GM18526 (cell line): ENCODE data around the gene DYDC2.

ENCODE experiments used
- POLR2A ChIP-seq: IDR thresholded peaks from 3 replicates; pipeline ENCODE4 v1.6.1; 2011; ENCODE audit not compliant: insufficient read length; ENCODE audit errors: extremely low read depth

DYDC2 gene

GRCh38 chr10:80351220-80351619 lies 5.4 kb upstream of the DYDC2 start:
- TF ChIP-seq POLR2A, result no peak

DNA sequence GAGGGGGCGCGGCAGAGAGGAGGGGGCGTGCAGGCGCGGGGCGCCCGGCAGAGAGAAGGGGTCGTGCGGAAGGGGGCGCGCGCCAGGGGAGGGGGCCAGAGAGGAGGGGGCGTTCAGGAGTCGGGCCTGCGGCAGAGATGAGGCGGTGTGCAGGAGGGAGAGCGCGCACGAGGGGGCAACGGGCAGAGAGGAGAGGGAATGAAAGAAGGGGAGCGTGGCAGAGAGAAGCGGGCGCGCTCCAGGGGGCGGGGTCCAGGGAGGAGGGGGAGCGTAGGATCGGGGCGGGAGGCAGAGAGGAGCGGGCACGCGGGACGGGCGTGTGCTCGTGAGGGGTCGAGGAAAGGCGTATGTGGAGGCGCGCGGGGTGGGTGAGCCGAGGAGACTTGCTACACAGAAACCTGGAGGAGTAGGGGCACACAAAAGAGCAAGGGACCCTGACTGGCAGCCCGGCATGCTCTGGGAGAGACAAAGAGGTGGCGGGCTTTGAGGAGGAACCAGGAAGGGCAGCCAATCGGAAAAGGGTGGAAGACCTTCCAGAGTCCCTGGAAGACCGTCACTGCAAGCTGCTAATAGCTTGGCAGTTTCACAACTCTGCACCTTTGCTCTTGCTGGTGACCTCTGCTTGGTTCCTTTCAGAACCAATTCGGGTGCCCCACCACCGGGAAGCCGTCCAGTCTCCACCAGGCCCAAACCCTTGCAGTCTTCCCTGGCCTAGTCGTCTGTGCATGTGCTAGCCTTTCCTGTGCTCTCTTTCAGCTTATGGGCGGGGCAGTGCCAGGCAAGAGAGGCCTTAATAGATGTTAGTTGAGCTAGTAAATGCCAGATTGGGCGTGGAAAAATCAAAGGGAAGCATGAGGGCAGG lies 639 bp downstream of the DYDC2 start:
- TF ChIP-seq POLR2A, result no peak

GRCh38 chr10:80357851-80358125 lies 1.2 kb downstream of the DYDC2 start:
- no peak for TF ChIP-seq POLR2A

DNA sequence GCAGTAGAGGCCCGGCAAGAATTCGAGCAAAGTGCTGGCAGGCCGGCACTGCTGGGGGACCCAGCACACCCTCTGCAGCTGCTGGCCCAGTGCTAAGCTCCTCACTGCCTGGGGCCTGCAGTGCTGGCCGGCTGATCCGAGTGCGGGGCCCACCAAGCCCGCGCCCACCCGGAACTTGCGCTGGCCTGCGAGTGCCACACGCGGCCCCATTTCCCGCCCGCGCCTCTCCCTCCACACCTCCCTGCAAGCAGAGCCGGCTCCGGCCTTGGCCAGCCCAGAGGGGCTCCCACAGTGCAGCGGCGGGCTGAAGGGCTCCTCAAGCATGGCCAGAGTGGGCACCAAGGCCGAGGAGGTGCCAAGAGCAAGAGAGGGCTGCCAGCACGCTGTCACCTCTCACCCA lies 3.1 kb downstream of the DYDC2 start:
- TF ChIP-seq POLR2A, result no peak

- TF ChIP-seq POLR2A, result no peak
Measured at GRCh38 chr10:80365510-80365909, 8.9 kb downstream of the DYDC2 start.

- no peak for TF ChIP-seq POLR2A
Measured at GRCh38 chr10:80371467-80371866, 14.9 kb downstream of the DYDC2 start.

DNA sequence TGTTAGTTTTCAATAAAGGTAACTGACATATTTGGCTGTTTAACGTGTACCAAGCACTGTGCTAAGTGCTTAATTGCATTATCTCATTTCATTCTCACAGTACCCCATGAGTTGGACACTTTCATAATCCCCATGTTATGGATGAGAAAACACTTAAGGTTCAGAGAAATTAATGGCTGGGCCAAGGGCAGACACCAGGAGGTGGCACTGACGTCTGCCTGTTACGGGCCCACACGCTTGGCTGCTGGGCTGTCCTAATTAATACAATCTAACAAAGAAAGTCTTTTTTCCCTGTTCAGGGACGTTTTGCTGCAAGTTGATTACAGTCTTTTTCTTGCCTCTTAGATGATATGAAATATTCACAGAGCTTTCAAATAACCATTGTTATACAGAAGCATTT lies 16.1 kb downstream of the DYDC2 start:
- no peak for TF ChIP-seq POLR2A

DNA sequence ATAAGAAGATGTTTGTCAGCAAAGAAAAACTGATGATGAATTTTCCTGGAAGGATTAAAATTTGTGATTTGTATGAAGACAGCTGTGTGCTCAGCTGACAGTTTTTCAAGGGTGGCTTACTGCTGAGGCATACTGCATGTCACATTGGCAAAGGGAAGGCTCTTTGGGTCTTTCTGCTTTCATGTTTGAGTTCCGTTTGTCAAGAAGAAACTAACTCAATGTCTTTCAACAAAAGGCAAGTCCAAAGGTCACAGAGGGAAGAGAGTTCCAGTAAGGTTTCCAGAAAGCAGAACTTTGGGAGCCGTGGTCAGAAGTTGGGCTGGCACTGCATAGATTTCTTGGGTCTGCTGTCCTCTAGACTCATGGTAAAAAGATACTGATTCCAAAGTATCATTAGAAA lies 16.9 kb downstream of the DYDC2 start:
- TF ChIP-seq POLR2A, result no peak

DNA sequence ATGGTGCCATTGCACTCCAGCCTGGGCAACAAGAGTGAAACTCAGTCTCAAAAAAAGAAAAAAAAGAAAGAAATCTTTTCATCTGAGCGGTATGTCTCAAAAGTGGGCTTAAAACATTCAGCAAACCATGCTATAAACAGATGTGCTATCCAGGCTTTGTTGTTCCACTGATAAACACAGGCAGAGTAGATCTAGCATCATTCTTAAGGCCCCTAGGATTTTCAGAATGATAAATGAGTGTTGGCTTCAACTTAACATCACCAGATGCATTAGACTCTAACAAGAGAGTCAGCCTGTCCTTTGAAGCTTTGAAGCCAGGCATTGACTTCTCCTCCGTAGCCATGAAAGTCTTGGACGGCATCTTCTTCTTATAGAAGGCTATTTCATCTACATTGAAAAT lies 23.1 kb downstream of the DYDC2 start:
- no peak for TF ChIP-seq POLR2A

- TF ChIP-seq POLR2A, result no peak
Measured at GRCh38 chr10:80380185-80380584, 23.6 kb downstream of the DYDC2 start.

DNA sequence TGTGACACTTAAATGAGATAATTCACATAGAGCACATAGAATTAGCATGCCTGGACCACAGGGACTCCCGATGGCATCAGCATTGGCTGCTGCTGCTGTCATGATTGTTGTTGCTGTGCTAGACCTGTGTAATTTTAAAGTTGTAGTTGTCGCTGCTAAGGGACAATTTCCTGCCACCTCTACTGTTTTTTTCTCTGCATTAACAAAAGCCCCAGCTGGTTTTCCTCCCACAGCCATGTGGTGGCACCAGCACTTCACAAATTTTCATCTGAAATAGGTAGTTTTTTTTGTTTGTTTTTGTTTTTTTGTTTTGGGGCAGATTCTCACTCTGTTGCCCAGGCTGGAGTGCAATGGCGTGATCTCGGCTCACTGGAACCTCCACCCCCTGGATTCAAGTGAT lies 26.4 kb downstream of the DYDC2 start:
- no peak for TF ChIP-seq POLR2A

GRCh38 chr10:80390740-80391139 lies 34.2 kb downstream of the DYDC2 start:
- no peak for TF ChIP-seq POLR2A

GRCh38 chr10:80392250-80392649 lies 35.7 kb downstream of the DYDC2 start:
- TF ChIP-seq POLR2A, result no peak

DNA sequence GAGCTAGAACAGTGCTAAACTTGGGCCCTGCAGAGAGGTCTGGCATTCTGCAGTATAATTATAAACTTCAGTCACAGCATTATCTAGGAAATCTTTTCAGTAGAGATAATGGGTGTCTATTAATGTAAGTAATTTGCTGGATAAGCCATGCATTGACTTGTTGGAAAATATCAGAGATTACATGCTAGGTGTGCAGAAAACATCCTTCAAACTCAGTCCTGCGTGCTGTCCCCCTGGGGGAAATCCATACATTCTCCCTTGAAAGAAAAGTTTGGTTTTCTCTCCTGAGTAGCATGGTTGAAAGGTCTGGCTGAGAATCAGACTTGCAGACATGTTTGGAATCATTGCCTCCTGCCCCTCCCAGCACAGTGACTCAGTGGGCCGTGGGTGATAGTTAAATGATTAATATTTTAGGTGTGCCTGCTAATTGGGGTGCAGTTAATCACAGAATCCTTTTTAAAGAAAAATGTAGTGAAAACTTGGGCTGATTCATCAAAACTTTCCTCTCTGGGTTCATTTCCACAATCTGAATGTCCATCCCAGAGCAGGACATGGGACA lies 37.9 kb downstream of the DYDC2 start:
- TF ChIP-seq POLR2A, result no peak

DNA sequence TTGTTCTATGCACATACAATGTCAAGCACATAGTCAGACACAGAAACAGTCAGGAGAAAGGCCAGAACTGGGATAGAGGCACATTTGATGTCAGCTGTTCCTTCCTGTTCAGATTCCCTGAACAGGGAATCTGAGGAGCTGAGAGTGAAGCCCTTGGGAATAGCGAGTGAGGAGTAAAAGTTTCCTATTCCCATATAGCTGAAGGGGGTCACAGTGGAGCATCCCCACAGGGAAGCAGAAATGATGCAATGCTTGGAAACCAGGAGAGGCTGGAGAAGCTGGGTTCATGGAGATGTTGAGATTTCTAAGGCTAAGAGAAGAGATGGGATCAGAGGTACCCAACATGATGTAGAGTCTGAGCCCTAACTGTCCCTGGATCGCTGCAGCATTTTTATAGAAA lies 40.4 kb downstream of the DYDC2 start:
- TF ChIP-seq POLR2A, result no peak

DNA sequence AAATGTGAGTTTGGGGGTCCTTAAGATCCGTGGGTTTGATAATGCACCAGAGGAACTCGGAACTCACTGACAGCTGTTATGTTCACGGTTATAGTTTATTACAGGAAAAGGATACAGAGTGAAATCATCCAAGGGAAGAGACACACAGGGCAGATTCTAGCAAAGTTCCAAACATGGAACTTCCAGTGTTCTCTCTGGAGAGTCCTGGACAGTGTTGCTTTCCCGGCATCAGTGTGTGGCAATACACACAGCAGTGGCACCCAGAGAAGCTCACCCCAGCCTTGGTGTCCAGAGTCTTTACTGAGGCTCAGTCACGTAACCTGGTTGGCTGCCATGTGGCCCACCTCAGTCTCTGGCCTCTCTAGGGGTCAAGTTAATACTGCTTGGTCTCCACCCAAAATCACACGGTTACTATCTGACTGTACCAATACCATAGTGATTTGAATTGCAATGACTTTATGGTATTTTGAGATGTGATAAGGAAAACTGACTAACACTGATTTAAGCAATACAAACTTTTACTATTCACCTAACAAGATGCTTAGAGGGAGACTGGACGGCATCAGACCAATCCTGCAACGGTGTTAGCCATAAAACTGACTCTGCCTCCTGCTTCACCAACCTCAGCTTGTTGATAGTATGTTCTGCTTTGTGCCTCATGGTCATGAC lies 43.7 kb downstream of the DYDC2 start:
- no peak for TF ChIP-seq POLR2A

- TF ChIP-seq POLR2A, result no peak
Measured at GRCh38 chr10:80405035-80405434, 48.5 kb downstream of the DYDC2 start.

GRCh38 chr10:80405626-80406025 lies 49.0 kb downstream of the DYDC2 start:
- TF ChIP-seq POLR2A, result no peak
